Measurements from ENCODE around the gene SIGLEC1. TPM values are rescaled to one million over a fixed set of nuclear protein-coding genes. Genes with fewer than 3 reads are reported as not detected.

The SIGLEC1 gene
- 10 to 100 TPM; 12.2 to 45.5 TPM for total RNA-seq

- peaks cover 3 to 4% of the 10 kb centered on the region in 2 donors for H3K4me1 ChIP-seq (ENCODE audit: control insufficient read depth in 1 of 2, low read depth in 2 of 2)
- DNase-seq (ENCODE audit: low spot score) (no peak), ATAC-seq (ENCODE audit: insufficient number of reproducible peaks, low FRiP score, low read depth) (no peak)
- peak within 1 kb of the TSS; percentile 31 for H3K4me3 ChIP-seq
- no peak within 1 kb of the TSS for H3K27ac ChIP-seq
- no peaks in the 10 kb centered on the region for H3K27me3 ChIP-seq (replicated peaks; ENCODE audit: insufficient read depth)
- H3K36me3 ChIP-seq = no peaks in the 10 kb centered on the region
- no peak for TF ChIP-seq CTCF (IDR thresholded peaks at IDR 0.05)
- no peaks in the 10 kb centered on the region for H3K9me3 ChIP-seq
These were observed at the start of gene SIGLEC1 for GRCh38 chr20:3712279-3712873. Gene SIGLEC1 (minus strand): TSS chr20:3712600. CDS start chr20:3707128, 5,472 bp downstream.

- DNase-seq (ENCODE audit: low spot score) (no peak), ATAC-seq (ENCODE audit: insufficient number of reproducible peaks, low FRiP score, low read depth) (no peak)
- no peak for TF ChIP-seq CTCF (IDR thresholded peaks at IDR 0.05)
- H3K4me3 ChIP-seq = no peak overlapping the region
- no peaks in the 10 kb centered on the region for H3K27me3 ChIP-seq (replicated peaks; ENCODE audit: insufficient read depth)
- H3K4me1 ChIP-seq (ENCODE audit: control insufficient read depth in 1 of 2, low read depth in 2 of 2) = no peaks in the 10 kb centered on the region
- no peak overlapping the region for H3K27ac ChIP-seq
- no peaks in the 10 kb centered on the region for H3K9me3 ChIP-seq
- no peaks in the 10 kb centered on the region for H3K36me3 ChIP-seq
These were observed 48.4 kb upstream of the SIGLEC1 start for GRCh38 chr20:3760655-3761348.

- DNase-seq (ENCODE audit: low spot score) (no peak), ATAC-seq (ENCODE audit: insufficient number of reproducible peaks, low FRiP score, low read depth) (no peak)
- Histone ChIP-seq H3K9me3 (no peaks in the 10 kb centered on the region), H3K36me3 (no peaks in the 10 kb centered on the region), H3K4me3 (no peak overlapping the region), H3K27ac (no peak overlapping the region), H3K4me1 (ENCODE audit: control insufficient read depth in 1 of 2, low read depth in 2 of 2) (no peaks in the 10 kb centered on the region), H3K27me3 (replicated peaks; ENCODE audit: insufficient read depth) (no peaks in the 10 kb centered on the region)
- TF ChIP-seq CTCF (IDR thresholded peaks at IDR 0.05) = no peak
These were observed 47.5 kb upstream of the SIGLEC1 start for GRCh38 chr20:3759884-3760283.

- Histone ChIP-seq H3K4me3 (no peak overlapping the region), H3K4me1 (ENCODE audit: control insufficient read depth in 1 of 2, low read depth in 2 of 2) (no peaks in the 10 kb centered on the region), H3K27ac (no peak overlapping the region), H3K36me3 (no peaks in the 10 kb centered on the region), H3K9me3 (no peaks in the 10 kb centered on the region), H3K27me3 (replicated peaks; ENCODE audit: insufficient read depth) (no peaks in the 10 kb centered on the region)
- no peak for TF ChIP-seq CTCF (IDR thresholded peaks at IDR 0.05)
- DNase-seq (ENCODE audit: low spot score) = no peak
- no peak for ATAC-seq (ENCODE audit: insufficient number of reproducible peaks, low FRiP score, low read depth)
These were observed 47.0 kb upstream of the SIGLEC1 start for GRCh38 chr20:3759316-3759823.

- Histone ChIP-seq H3K27me3 (replicated peaks; ENCODE audit: insufficient read depth) (no peaks in the 10 kb centered on the region), H3K4me1 (ENCODE audit: control insufficient read depth in 1 of 2, low read depth in 2 of 2) (no peaks in the 10 kb centered on the region), H3K4me3 (no peak overlapping the region), H3K27ac (no peak overlapping the region), H3K9me3 (no peaks in the 10 kb centered on the region), H3K36me3 (no peaks in the 10 kb centered on the region)
- DNase-seq (ENCODE audit: low spot score) = no peak
- no peak for TF ChIP-seq CTCF (IDR thresholded peaks at IDR 0.05)
- no peak for ATAC-seq (ENCODE audit: insufficient number of reproducible peaks, low FRiP score, low read depth)
These were observed 46.2 kb upstream of the SIGLEC1 start for GRCh38 chr20:3758566-3758965.
